ENCODE data around the gene GADD45B.
"Not testable (repeated sequence)": the region's sequence is repeated elsewhere in the genome, so short reads cannot be mapped to it uniquely, and the experiment has no call there.

The GADD45B gene

GRCh38 chr19:2463694-2464093, 12.2 kb upstream of the GADD45B start:
- intact Hi-C loops (cut with DNase I); DNase-seq: not testable (repeated sequence)

- DNase-seq, result no peak
- intact Hi-C loops (cut with DNase I), result no loop called here
Observed at GRCh38 chr19:2464389-2464788, 11.5 kb upstream of the GADD45B start.

GRCh38 chr19:2468596-2468995, 7.3 kb upstream of the GADD45B start:
- intact Hi-C loops (cut with DNase I), result no loop called here
- no peak for DNase-seq

GRCh38 chr19:2469102-2469914, 6.6 kb upstream of the GADD45B start:
- no peak for DNase-seq
- intact Hi-C loops (cut with DNase I), result no loop called here

- intact Hi-C loops (cut with DNase I); DNase-seq: not testable (repeated sequence)
Observed at GRCh38 chr19:2469915-2470200, 6.1 kb upstream of the GADD45B start.

GRCh38 chr19:2474232-2475017, 1.5 kb upstream of the GADD45B start:
- peak; percentile 67 to 97 (median 80) for DNase-seq
- intact Hi-C loops (cut with DNase I), result loop anchor here (1.0 to 5.0 kb wide), 3 partner anchors 68 to 137 kb away; no protein-coding TSS in a partner anchor

- intact Hi-C loops (cut with DNase I), result loop anchor here (5.0 kb wide), 1 partner anchor 67 kb away; no protein-coding TSS in a partner anchor
- peak in 3 of 10 donors; percentile 18 to 85 (median 28) for DNase-seq
Observed at GRCh38 chr19:2475018-2475701, 767 bp upstream of the GADD45B start.

GRCh38 chr19:2476451-2477140, 669 bp downstream of the GADD45B start:
- DNase-seq, result peak in 8 of 10 donors; percentile 26 to 88 (median 48)
- intact Hi-C loops (cut with DNase I), result loop anchor here (5.0 kb wide), 1 partner anchor 66 kb away; no protein-coding TSS in a partner anchor

- intact Hi-C loops (cut with DNase I), result loop anchor here (5.0 kb wide), 1 partner anchor 65 kb away; no protein-coding TSS in a partner anchor
- DNase-seq, result peak in 4 of 10 donors; percentile 25 to 88 (median 60)
Observed at GRCh38 chr19:2477141-2477710, 1.3 kb downstream of the GADD45B start.

- DNase-seq, result no peak
- intact Hi-C loops (cut with DNase I), result loop anchor here (5.0 kb wide), 1 partner anchor 65 kb away; no protein-coding TSS in a partner anchor
Observed at GRCh38 chr19:2477732-2478191, 1.8 kb downstream of the GADD45B start.

GRCh38 chr19:2478278-2478755, 2.4 kb downstream of the GADD45B start:
- intact Hi-C loops (cut with DNase I), result loop anchor here (5.0 kb wide), 1 partner anchor 64 kb away; no protein-coding TSS in a partner anchor
- DNase-seq, result peak in 7 of 10 donors; percentile 32 to 90 (median 49)

- DNase-seq, result peak in 7 of 10 donors; percentile 27 to 92 (median 55)
- intact Hi-C loops (cut with DNase I), result loop anchor here (5.0 kb wide), 1 partner anchor 63 kb away; no protein-coding TSS in a partner anchor
Observed at GRCh38 chr19:2478756-2479555, 3.0 kb downstream of the GADD45B start.

- no peak for DNase-seq
- intact Hi-C loops (cut with DNase I), result loop anchor here (5.0 kb wide), 1 partner anchor 63 kb away; no protein-coding TSS in a partner anchor
Observed at GRCh38 chr19:2479556-2480194, 3.7 kb downstream of the GADD45B start.

- intact Hi-C loops (cut with DNase I), result no loop called here
- DNase-seq, result peak in 1 of 10 donors; percentile 72
Observed at GRCh38 chr19:2481466-2481865, 5.5 kb downstream of the GADD45B start.

GRCh38 chr19:2482354-2483038, 6.6 kb downstream of the GADD45B start:
- intact Hi-C loops (cut with DNase I), result no loop called here
- DNase-seq, result no peak

GRCh38 chr19:2483084-2483483, 7.2 kb downstream of the GADD45B start:
- intact Hi-C loops (cut with DNase I), result no loop called here
- no peak for DNase-seq

- intact Hi-C loops (cut with DNase I), result no loop called here
- DNase-seq, result no peak
Observed at GRCh38 chr19:2483484-2484151, 7.7 kb downstream of the GADD45B start.

All from posterior cingulate gyrus (tissue), 11 donors.